H9 (cell line): ENCODE measurements around the gene CHST15. TPM values are rescaled to one million over a fixed set of nuclear protein-coding genes. Genes with fewer than 3 reads are reported as not detected.

Experiments
- DNase-seq: peaks from one replicate; pipeline ENCODE4 v3.0.0-alpha.2; 2017
- H2AFZ ChIP-seq: one replicate; pipeline ENCODE4 v1.6.1; 2013; ENCODE audit warnings: mild to moderate bottlenecking, low read length, control low read depth, moderate library complexity
- H2AK5ac ChIP-seq: 2 replicates; pipeline ENCODE4 v1.6.1; 2013; ENCODE audit warnings: low read length, control low read depth, mixed read lengths; ENCODE audit not compliant: insufficient read length
- H2BK120ac ChIP-seq: one replicate; pipeline ENCODE4 v1.6.1; 2013; ENCODE audit warnings: low read depth, mild to moderate bottlenecking, low read length, control low read depth, inconsistent platforms; ENCODE audit not compliant: poor library complexity, severe bottlenecking
- H2BK12ac ChIP-seq: 2 replicates; pipeline ENCODE4 v1.6.1; 2013; ENCODE audit warnings: low read length, control low read depth, mixed read lengths, low read depth; ENCODE audit not compliant: insufficient read length
- H2BK15ac ChIP-seq: 2 replicates; pipeline ENCODE4 v1.6.1; 2013; ENCODE audit warnings: low read depth, low read length, control low read depth
- H2BK20ac ChIP-seq: one replicate; pipeline ENCODE4 v1.6.1; 2013; ENCODE audit warnings: low read depth, mild to moderate bottlenecking, low read length, control low read depth, inconsistent platforms; ENCODE audit not compliant: poor library complexity, severe bottlenecking
- H2BK5ac ChIP-seq: 2 replicates; pipeline ENCODE4 v1.6.1; 2013; ENCODE audit warnings: low read length, control low read depth, mixed read lengths; ENCODE audit not compliant: insufficient read length
- H3K14ac ChIP-seq: 2 replicates; pipeline ENCODE4 v1.6.1; 2013; ENCODE audit warnings: low read length, control low read depth; ENCODE audit not compliant: insufficient read depth
- H3K18ac ChIP-seq: 2 replicates; pipeline ENCODE4 v1.6.1; 2013; ENCODE audit warnings: low read depth, mild to moderate bottlenecking, mixed read lengths, low read length, control low read depth; ENCODE audit not compliant: insufficient read length
- H3K23ac ChIP-seq: 2 replicates; pipeline ENCODE4 v1.6.1; 2013; ENCODE audit warnings: low read length, control low read depth, mixed read lengths, low read depth; ENCODE audit not compliant: insufficient read length
- H3K23me2 ChIP-seq: 2 replicates; pipeline ENCODE4 v1.6.1; 2013; ENCODE audit warnings: low read depth, mild to moderate bottlenecking, mixed read lengths, low read length, control low read depth; ENCODE audit not compliant: insufficient read length, poor library complexity, severe bottlenecking
- H3K27ac ChIP-seq: 2 replicates; pipeline ENCODE4 v1.5.1; 2013; ENCODE audit warnings: low read length, control low read depth, mixed read lengths, low read depth; ENCODE audit not compliant: insufficient read length
- H3K27me3 ChIP-seq: 2 replicates; pipeline ENCODE4 v1.6.1; 2013; ENCODE audit warnings: low read length, control low read depth, inconsistent platforms; ENCODE audit not compliant: insufficient read depth
- H3K4ac ChIP-seq: 2 replicates; pipeline ENCODE4 v1.6.1; 2013; ENCODE audit warnings: low read depth, mild to moderate bottlenecking, control low read depth, inconsistent platforms, low read length, moderate library complexity
- H3K4me1 ChIP-seq: 2 replicates; pipeline ENCODE4 v1.6.1; 2013; ENCODE audit warnings: low read length, control low read depth, inconsistent platforms; ENCODE audit not compliant: insufficient read depth
- H3K4me2 ChIP-seq: 2 replicates; pipeline ENCODE4 v1.6.1; 2013; ENCODE audit warnings: low read length, control low read depth, mixed read lengths; ENCODE audit not compliant: insufficient read length, insufficient read depth
- H3K56ac ChIP-seq: 2 replicates; pipeline ENCODE4 v1.6.1; 2013; ENCODE audit warnings: low read depth, mild to moderate bottlenecking, mixed read lengths, low read length, control low read depth; ENCODE audit not compliant: insufficient read length
- H3K79me1 ChIP-seq: 2 replicates; pipeline ENCODE4 v1.6.1; 2013; ENCODE audit warnings: low read depth, mild to moderate bottlenecking, moderate library complexity, low read length, control low read depth, inconsistent platforms; ENCODE audit not compliant: insufficient read depth, poor library complexity, severe bottlenecking
- H3K79me2 ChIP-seq: 2 replicates; pipeline ENCODE4 v1.6.1; 2013; ENCODE audit warnings: low read length, control low read depth, inconsistent platforms; ENCODE audit not compliant: insufficient read depth
- H3K9ac ChIP-seq: 2 replicates; pipeline ENCODE4 v1.6.1; 2013; ENCODE audit warnings: low read length, control low read depth, mixed read lengths; ENCODE audit not compliant: insufficient read length; ENCODE audit errors: extremely low read depth
- H3K9me3 ChIP-seq: one replicate; pipeline ENCODE4 v1.6.1; 2013; ENCODE audit warnings: low read depth, low read length, inconsistent platforms; ENCODE audit not compliant: control insufficient read depth
- H3T11ph ChIP-seq: one replicate; pipeline ENCODE4 v1.6.1; 2013; ENCODE audit warnings: mild to moderate bottlenecking, low read length, control low read depth, inconsistent platforms
- H4K20me1 ChIP-seq: one replicate; pipeline ENCODE4 v1.6.1; 2013; ENCODE audit not compliant: control insufficient read depth, insufficient read length, insufficient read depth
- H4K5ac ChIP-seq: 2 replicates; pipeline ENCODE4 v1.6.1; 2013; ENCODE audit warnings: low read depth, mild to moderate bottlenecking, mixed read lengths, low read length, control low read depth; ENCODE audit not compliant: insufficient read length
- H4K8ac ChIP-seq: replicated peaks from 2 replicates; pipeline ENCODE4 v1.6.1; 2013; ENCODE audit warnings: low read length, control low read depth, mixed read lengths, low read depth; ENCODE audit not compliant: insufficient read length
- H4K91ac ChIP-seq: 2 replicates; pipeline ENCODE4 v1.6.1; 2013; ENCODE audit warnings: low read depth, mild to moderate bottlenecking, moderate library complexity, mixed read lengths, low read length, control low read depth; ENCODE audit not compliant: insufficient read length
- H3K27ac Mint-ChIP-seq, 3 experiments: 2 replicates in 2 of 3; 3 replicates in 1 of 3; pipeline ENCODE4 v1.8.0; 2020 to 2021; ENCODE audit warnings: mixed read lengths in 3 of 3, mild to moderate bottlenecking in 1 of 3, moderate library complexity in 1 of 3
- H3K27me3 Mint-ChIP-seq: 2 replicates; pipeline ENCODE4 v1.8.0; 2021; ENCODE audit warnings: low read depth, mild to moderate bottlenecking, moderate library complexity, mixed read lengths
- H3K36me3 Mint-ChIP-seq, 3 experiments: 2 replicates in 2 of 3; 3 replicates in 1 of 3; pipeline ENCODE4 v1.8.0; 2020 to 2021; ENCODE audit warnings: low read depth in 3 of 3, mixed read lengths in 3 of 3; ENCODE audit not compliant: insufficient read depth in 1 of 3
- H3K4me1 Mint-ChIP-seq, 2 experiments: 2 replicates each; pipeline ENCODE4 v1.8.0; 2020; ENCODE audit warnings: mixed read lengths in 2 of 2
- H3K4me3 Mint-ChIP-seq, 2 experiments: 2 replicates in 1 of 2; 3 replicates in 1 of 2; pipeline ENCODE4 v1.8.0; 2020 to 2021; ENCODE audit warnings: mild to moderate bottlenecking in 2 of 2, mixed read lengths in 2 of 2, moderate library complexity in 1 of 2
- H3K9me3 Mint-ChIP-seq, 2 experiments: 2 replicates in 1 of 2; 3 replicates in 1 of 2; pipeline ENCODE4 v1.8.0; 2020; ENCODE audit warnings: mild to moderate bottlenecking in 2 of 2, mixed read lengths in 2 of 2, moderate library complexity in 1 of 2
- WGBS: extraction: QIAGEN DNeasy Blood & Tissue Kit; methylation state at CpG from one replicate; pipeline ENCODE4 v1.1.7; 2013; ENCODE audit warnings: missing lambda C conversion rate, low lambda C conversion rate, mixed read lengths; ENCODE audit not compliant: insufficient read length; ENCODE audit errors: extremely low coverage; 5-methylcytosine and 5-hydroxymethylcytosine counted together
- total RNA-seq: library from RNA; stranded (reverse); gene quantifications from 2 replicates; pipeline ENCODE4 v1.2.1, GENCODE V29; 2021
- TF ChIP-seq, protein P1 (sequence below): fragments of 200-600 bp; sonication (generic); conservative IDR thresholded peaks from 3 replicates; pipeline ENCODE4 v1.8.0; 2021; ENCODE audit warnings: antibody characterized with exemption, mild to moderate bottlenecking

Gene CHST15
- total RNA-seq, 1 experiment from 2014 or later, result 8.7 TPM

DNA sequence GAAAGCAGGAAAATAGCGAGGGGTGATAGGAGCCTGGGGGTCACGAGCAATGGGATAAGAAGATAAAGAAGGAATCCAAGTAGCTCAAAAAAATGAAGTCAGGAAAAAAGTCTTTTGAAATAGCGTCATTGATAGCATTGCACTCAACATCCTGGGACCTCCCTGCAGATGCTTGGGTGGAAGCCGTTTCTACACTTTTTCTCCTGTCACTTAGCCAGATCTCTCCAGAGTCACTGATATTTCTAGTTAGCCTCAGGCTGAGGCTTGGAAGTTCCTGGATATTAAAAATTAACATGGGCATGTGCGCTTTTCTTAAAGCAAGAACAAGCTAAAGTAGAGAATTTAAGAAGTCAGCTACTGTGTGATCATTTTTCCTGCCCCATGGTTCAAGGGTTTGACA is 39.5 kb upstream of the CHST15 start:
- no peaks in the 10 kb centered on the region for H4K20me1 ChIP-seq
- no peak overlapping the region for H4K8ac ChIP-seq
- H3K18ac ChIP-seq, result no peak overlapping the region
- no peaks in the 10 kb centered on the region for H3K9me3 Mint-ChIP-seq
- no CpG with 5 or more reads among the region's 5 CpGs for WGBS
- DNase-seq, result no peak
- H3K56ac ChIP-seq, result no peak overlapping the region
- H2BK20ac ChIP-seq, result no peak overlapping the region
- no peak overlapping the region for H4K91ac ChIP-seq
- H3K23ac ChIP-seq, result no peak overlapping the region
- H3K23me2 ChIP-seq, result no peaks in the 10 kb centered on the region
- H4K5ac ChIP-seq, result no peak overlapping the region
- H3K9ac ChIP-seq, result no peak overlapping the region
- H3K27ac Mint-ChIP-seq, result no peak overlapping the region
- H2BK120ac ChIP-seq, result no peak overlapping the region
- H3K27me3 ChIP-seq, result no peaks in the 10 kb centered on the region
- H2BK15ac ChIP-seq, result no peak overlapping the region
- H2BK12ac ChIP-seq, result no peak overlapping the region
- H2AFZ ChIP-seq, result no peak overlapping the region
- H3K4me2 ChIP-seq, result no peak overlapping the region
- H3K36me3 Mint-ChIP-seq, result no peaks in the 10 kb centered on the region
- no peaks in the 10 kb centered on the region for H3K79me1 ChIP-seq
- H3K14ac ChIP-seq, result no peak overlapping the region
- no peaks in the 10 kb centered on the region for H3K79me2 ChIP-seq
- no peaks in the 10 kb centered on the region for H3K4me1 ChIP-seq
- H3K4ac ChIP-seq, result no peak overlapping the region
- H3K27me3 Mint-ChIP-seq, result peaks cover 7% of the 10 kb centered on the region
- H3K4me3 Mint-ChIP-seq, result no peak overlapping the region
- no peak overlapping the region for H3K27ac ChIP-seq
- no peak overlapping the region for H2BK5ac ChIP-seq
- H3T11ph ChIP-seq, result no peak overlapping the region
- TF ChIP-seq, protein P1, sequence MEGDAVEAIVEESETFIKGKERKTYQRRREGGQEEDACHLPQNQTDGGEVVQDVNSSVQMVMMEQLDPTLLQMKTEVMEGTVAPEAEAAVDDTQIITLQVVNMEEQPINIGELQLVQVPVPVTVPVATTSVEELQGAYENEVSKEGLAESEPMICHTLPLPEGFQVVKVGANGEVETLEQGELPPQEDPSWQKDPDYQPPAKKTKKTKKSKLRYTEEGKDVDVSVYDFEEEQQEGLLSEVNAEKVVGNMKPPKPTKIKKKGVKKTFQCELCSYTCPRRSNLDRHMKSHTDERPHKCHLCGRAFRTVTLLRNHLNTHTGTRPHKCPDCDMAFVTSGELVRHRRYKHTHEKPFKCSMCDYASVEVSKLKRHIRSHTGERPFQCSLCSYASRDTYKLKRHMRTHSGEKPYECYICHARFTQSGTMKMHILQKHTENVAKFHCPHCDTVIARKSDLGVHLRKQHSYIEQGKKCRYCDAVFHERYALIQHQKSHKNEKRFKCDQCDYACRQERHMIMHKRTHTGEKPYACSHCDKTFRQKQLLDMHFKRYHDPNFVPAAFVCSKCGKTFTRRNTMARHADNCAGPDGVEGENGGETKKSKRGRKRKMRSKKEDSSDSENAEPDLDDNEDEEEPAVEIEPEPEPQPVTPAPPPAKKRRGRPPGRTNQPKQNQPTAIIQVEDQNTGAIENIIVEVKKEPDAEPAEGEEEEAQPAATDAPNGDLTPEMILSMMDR, result no peak
- no peak overlapping the region for H2AK5ac ChIP-seq
- peaks cover 0 to 3% of the 10 kb centered on the region in 2 experiments; a peak in 2 of 4 replicates for H3K4me1 Mint-ChIP-seq
- H3K9me3 ChIP-seq, result no peaks in the 10 kb centered on the region
